ENCODE measurements around the gene MAGI2. TPM values are rescaled to one million over a fixed set of nuclear protein-coding genes. Genes with fewer than 3 reads are reported as not detected.
"Not testable (repeated sequence)": the region's sequence is repeated elsewhere in the genome, so short reads cannot be mapped to it uniquely, and the experiment has no call there.

Gene MAGI2
- total and polyA plus RNA-seq, 2 of the 13 experiments (the other 11 are each of a cell fraction or from before 2014, with no cell fraction given): 1.5 to 3.8 TPM

DNA sequence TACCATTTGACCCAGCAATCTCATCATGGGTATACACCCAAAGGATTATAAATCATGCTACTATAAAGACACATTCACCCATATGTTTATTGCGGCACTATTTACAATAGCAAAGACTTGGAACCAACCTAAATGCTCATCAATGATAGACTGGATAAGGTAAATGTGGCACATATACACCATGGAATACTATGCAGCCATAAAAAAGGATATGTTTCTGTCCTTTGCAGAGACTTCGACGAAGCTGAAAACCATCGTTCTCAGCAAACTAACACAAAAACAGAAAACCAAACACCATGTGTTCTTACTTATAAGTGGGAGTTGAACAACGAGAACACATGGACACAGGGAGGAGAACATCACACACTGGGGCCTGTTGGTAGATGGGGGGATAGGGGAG lies 1131.2 kb downstream of the MAGI2 start:
- FAIRE-seq; H3K9me3 ChIP-seq (ENCODE audit: low read length); in situ Hi-C loops (cut with HindIII; ENCODE audit: extremely low pct_ligation_motif_present, low pct_unique_long_range_greater_than_20kb); H3K36me3 ChIP-seq (replicated peaks in 1 of 2; ENCODE audit: control insufficient read depth in 1 of 2, insufficient read depth in 2 of 2, low read length in 2 of 2); H2AFZ ChIP-seq (ENCODE audit: low read length); CTCF ChIA-PET (ENCODE audit: low intra/inter-chr PET ratio, low total read pairs); intact Hi-C loops (cut with micrococcal nuclease; ENCODE audit: unreplicated experiment); H4K20me1 ChIP-seq (ENCODE audit: insufficient read depth, low read length); POLR2A ChIA-PET; H3K9ac ChIP-seq (ENCODE audit: insufficient read depth, low read depth, low read length); DNase-seq (ENCODE audit: low spot score); H3K4me3 ChIP-seq (replicated peaks in 1 of 3; ENCODE audit: insufficient read depth in 1 of 3, low read depth in 2 of 3, low read length in 3 of 3); H3K27ac ChIP-seq (ENCODE audit: extremely low read length, insufficient read depth, low read length); H3K79me2 ChIP-seq (ENCODE audit: insufficient read depth, low read length); BruUV-seq (replicated peaks); H3K4me2 ChIP-seq (ENCODE audit: low read depth, low read length); ATAC-seq; H3K4me1 ChIP-seq (ENCODE audit: insufficient read depth, low read length); H3K27me3 ChIP-seq (ENCODE audit: control insufficient read depth in 1 of 2, insufficient read depth in 2 of 2, low read length in 2 of 2): not testable (repeated sequence)
- WGBS (ENCODE audit: low lambda C conversion rate): 63% methylated on average over 5 of the region's 5 CpGs

DNA sequence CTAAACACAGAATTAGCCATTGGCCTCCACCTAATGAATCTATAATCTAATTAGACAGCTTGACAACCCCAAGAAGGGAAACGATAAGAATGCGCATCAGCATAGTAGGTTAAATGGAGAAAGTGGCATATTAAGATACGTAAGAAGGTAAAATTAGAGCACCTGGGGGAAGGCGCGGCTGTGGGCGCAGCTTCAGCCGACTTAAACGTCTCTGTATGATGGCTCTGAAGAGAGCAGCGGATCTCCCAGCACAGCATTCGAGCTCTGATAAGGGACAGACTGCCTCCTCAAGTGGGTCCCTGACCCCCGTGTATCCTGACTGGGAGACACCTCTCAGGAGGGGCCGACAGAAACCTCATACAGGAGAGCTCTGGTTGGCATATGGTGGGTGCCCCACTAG lies 1136.1 kb downstream of the MAGI2 start:
- no peak for DNase-seq (ENCODE audit: low spot score)
- H3K4me1 ChIP-seq (ENCODE audit: insufficient read depth, low read length): no peaks in the 10 kb centered on the region
- H3K36me3 ChIP-seq (replicated peaks in 1 of 2; ENCODE audit: control insufficient read depth in 1 of 2, insufficient read depth in 2 of 2, low read length in 2 of 2): no peaks in the 10 kb centered on the region
- H3K27me3 ChIP-seq (ENCODE audit: control insufficient read depth in 1 of 2, insufficient read depth in 2 of 2, low read length in 2 of 2): no peaks in the 10 kb centered on the region
- ATAC-seq: no peak
- CTCF ChIA-PET (ENCODE audit: low intra/inter-chr PET ratio, low total read pairs): no interaction called here
- intact Hi-C loops (cut with micrococcal nuclease; ENCODE audit: unreplicated experiment) (no loop called here), in situ Hi-C loops (cut with HindIII; ENCODE audit: extremely low pct_ligation_motif_present, low pct_unique_long_range_greater_than_20kb) (no loop called here)
- no peak overlapping the region for H2AFZ ChIP-seq (ENCODE audit: low read length)
- H3K27ac ChIP-seq (ENCODE audit: extremely low read length, insufficient read depth, low read length): no peak overlapping the region
- no TSS peak for BruUV-seq (replicated peaks)
- WGBS (ENCODE audit: low lambda C conversion rate): 69% methylated on average over 8 of the region's 12 CpGs
- H3K4me2 ChIP-seq (ENCODE audit: low read depth, low read length): no peak overlapping the region
- no peaks in the 10 kb centered on the region for H4K20me1 ChIP-seq (ENCODE audit: insufficient read depth, low read length)
- H3K79me2 ChIP-seq (ENCODE audit: insufficient read depth, low read length): no peaks in the 10 kb centered on the region
- H3K9me3 ChIP-seq (ENCODE audit: low read length): no peaks in the 10 kb centered on the region
- no peak for FAIRE-seq
- H3K4me3 ChIP-seq (replicated peaks in 1 of 3; ENCODE audit: insufficient read depth in 1 of 3, low read depth in 2 of 3, low read length in 3 of 3): no peak overlapping the region
- POLR2A ChIA-PET: no interaction called here
- no peak overlapping the region for H3K9ac ChIP-seq (ENCODE audit: insufficient read depth, low read depth, low read length)
- no peak for TF ChIP-seq ZNF367 (CRISPR knock-in tag; IDR thresholded peaks at IDR 0.05; ENCODE audit: borderline replicate concordance)
- TF ChIP-seq, protein P1, sequence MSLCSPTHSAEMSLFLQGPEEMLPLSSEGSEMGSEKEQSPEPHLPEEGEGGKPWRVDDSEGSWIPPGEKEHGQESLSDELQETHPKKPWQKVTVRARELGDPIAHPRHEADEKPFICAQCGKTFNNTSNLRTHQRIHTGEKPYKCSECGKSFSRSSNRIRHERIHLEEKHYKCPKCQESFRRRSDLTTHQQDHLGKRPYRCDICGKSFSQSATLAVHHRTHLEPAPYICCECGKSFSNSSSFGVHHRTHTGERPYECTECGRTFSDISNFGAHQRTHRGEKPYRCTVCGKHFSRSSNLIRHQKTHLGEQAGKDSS (CRISPR knock-in tag; IDR thresholded peaks at IDR 0.05; ENCODE audit: borderline replicate concordance, low read depth): no peak
- no peak for TF ChIP-seq ZNF891 (CRISPR knock-in tag; IDR thresholded peaks at IDR 0.05)
- TF ChIP-seq SOX13 (IDR thresholded peaks at IDR 0.05): no peak
- no peak for TF ChIP-seq SOX13 (CRISPR knock-in tag; conservative IDR thresholded peaks at IDR 0.05 in 1 of 2, IDR thresholded peaks at IDR 0.05 in 1 of 2)
- no peak for TF ChIP-seq ZZZ3 (CRISPR knock-in tag; IDR thresholded peaks at IDR 0.05; ENCODE audit: borderline replicate concordance)
- TF ChIP-seq, protein P2, sequence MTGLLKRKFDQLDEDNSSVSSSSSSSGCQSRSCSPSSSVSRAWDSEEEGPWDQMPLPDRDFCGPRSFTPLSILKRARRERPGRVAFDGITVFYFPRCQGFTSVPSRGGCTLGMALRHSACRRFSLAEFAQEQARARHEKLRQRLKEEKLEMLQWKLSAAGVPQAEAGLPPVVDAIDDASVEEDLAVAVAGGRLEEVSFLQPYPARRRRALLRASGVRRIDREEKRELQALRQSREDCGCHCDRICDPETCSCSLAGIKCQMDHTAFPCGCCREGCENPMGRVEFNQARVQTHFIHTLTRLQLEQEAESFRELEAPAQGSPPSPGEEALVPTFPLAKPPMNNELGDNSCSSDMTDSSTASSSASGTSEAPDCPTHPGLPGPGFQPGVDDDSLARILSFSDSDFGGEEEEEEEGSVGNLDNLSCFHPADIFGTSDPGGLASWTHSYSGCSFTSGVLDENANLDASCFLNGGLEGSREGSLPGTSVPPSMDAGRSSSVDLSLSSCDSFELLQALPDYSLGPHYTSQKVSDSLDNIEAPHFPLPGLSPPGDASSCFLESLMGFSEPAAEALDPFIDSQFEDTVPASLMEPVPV (CRISPR knock-in tag; IDR thresholded peaks at IDR 0.05): no peak
- no peak for TF ChIP-seq ZNF264 (CRISPR knock-in tag; IDR thresholded peaks at IDR 0.05)
- no peak for TF ChIP-seq NRL (CRISPR knock-in tag; IDR thresholded peaks at IDR 0.05; ENCODE audit: borderline replicate concordance)
- TF ChIP-seq RFXAP (CRISPR knock-in tag; IDR thresholded peaks at IDR 0.05; ENCODE audit: borderline replicate concordance): no peak
- TF ChIP-seq ZNF431 (CRISPR knock-in tag; IDR thresholded peaks at IDR 0.05; ENCODE audit: borderline replicate concordance, low read depth): no peak
- TF ChIP-seq, protein P3, sequence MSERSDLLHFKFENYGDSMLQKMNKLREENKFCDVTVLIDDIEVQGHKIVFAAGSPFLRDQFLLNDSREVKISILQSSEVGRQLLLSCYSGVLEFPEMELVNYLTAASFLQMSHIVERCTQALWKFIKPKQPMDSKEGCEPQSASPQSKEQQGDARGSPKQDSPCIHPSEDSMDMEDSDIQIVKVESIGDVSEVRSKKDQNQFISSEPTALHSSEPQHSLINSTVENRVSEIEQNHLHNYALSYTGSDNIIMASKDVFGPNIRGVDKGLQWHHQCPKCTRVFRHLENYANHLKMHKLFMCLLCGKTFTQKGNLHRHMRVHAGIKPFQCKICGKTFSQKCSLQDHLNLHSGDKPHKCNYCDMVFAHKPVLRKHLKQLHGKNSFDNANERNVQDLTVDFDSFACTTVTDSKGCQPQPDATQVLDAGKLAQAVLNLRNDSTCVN (CRISPR knock-in tag; IDR thresholded peaks at IDR 0.05; ENCODE audit: borderline replicate concordance): no peak
- no peak for TF ChIP-seq TCF7 (IDR thresholded peaks at IDR 0.05; ENCODE audit: low read depth)
- TF ChIP-seq, protein P4, sequence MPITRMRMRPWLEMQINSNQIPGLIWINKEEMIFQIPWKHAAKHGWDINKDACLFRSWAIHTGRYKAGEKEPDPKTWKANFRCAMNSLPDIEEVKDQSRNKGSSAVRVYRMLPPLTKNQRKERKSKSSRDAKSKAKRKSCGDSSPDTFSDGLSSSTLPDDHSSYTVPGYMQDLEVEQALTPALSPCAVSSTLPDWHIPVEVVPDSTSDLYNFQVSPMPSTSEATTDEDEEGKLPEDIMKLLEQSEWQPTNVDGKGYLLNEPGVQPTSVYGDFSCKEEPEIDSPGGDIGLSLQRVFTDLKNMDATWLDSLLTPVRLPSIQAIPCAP (CRISPR knock-in tag; IDR thresholded peaks at IDR 0.05; ENCODE audit: low read depth): no peak
